Brain pericyte (primary cell): ENCODE results near the gene C1orf226.
"Not testable (repeated sequence)": the region's sequence is repeated elsewhere in the genome, so short reads cannot be mapped to it uniquely, and the experiment has no call there.

Source experiments
- DNase-seq: peaks from one replicate; pipeline ENCODE4 v3.0.0-alpha.2; 2012; ENCODE audit warnings: low read depth, low spot score

C1orf226 gene

DNA sequence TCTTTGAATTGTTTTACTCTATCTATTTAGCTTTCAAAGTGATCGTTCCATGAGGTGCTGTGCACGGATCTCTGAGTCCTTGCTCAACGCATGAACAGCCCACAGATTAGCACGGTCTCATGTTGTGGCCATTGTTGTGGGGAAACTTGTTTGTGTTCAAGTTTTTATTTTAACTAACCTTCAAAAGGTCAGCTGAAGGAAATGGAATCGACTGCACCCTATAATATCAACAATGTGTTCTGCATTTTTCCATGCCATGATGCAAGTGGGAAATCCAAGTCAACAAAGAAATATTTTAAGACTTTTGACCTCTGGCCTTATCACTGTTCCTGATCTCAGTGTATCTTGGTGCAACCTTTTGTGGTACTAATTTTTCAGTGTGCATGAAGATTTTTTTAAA is 24.3 kb downstream of the C1orf226 start:
- no peak for DNase-seq

DNA sequence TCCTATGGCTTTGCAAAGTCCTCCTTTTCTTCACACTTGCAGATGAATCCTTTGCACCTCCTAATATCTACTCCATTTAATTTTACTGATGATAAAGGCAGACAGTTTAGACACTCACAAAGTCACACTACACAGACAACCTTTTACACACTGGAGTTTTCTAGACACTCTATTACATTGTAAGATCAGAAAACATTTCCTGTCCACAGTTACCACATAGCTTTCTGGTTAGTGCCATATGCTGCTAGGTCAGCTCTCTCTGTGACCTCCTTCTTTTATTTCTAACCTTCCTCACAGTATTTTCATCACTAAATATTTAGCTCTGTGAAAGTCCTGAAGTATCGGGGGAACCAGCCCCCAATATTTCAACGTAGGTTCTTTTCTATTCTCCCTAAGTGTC is 25.3 kb downstream of the C1orf226 start:
- no peak for DNase-seq

- DNase-seq: no peak
These were observed 26.0 kb downstream of the C1orf226 start for GRCh38 chr1:162407539-162407938.

DNA sequence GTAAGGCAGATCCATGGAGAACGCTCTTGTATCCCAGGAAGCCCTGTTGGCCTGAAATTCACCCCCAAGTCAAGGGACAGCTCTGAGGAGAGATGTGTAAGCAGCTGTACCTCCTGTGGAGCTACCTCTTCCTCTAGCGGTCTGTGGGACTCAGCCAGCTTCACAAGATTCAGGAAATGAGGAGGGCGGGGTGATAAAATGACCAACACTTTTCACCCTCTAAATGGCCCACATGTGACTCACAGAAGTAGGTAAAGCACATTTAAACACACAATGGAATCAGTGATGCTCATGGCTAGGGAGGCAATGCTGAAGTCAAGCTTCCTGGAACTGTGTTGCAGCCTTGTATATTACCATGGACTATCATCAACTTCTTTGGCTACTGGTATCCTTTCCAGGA is 30.5 kb downstream of the C1orf226 start, which contains the start of gene SH2D1B:
Gene SH2D1B, minus strand, starts transcription at position 135 of the 400 bp plus-strand sequence. Its CDS starts 120 bp downstream, at position 15.
- no peak for DNase-seq

DNA sequence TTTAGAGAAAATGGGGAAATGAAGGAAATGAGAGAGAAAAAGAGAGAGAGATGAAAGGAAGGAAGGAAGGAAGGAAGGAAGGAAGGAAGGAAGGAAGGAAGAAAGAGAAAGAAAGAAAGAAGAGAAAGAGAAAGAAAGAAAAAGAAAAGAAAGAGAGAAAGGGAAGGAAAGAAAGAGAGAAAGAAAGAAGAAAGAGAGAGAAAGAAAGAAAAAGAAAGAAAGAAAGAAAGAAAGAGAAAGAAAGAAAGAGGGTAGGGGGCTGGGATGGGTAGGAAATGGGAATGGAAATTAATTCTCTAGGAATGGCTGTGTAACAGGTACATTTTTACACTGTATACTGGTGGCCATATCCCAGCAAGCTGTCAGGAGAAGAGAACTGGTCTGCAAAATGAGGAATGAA is 34.7 kb downstream of the C1orf226 start:
- DNase-seq: no peak

GRCh38 chr1:162416909-162417308 is 35.4 kb downstream of the C1orf226 start:
- DNase-seq: no peak

- no peak for DNase-seq
These were observed 36.1 kb downstream of the C1orf226 start for GRCh38 chr1:162417650-162418049.

- DNase-seq: not testable (repeated sequence)
These were observed 37.1 kb downstream of the C1orf226 start for GRCh38 chr1:162418584-162418983.

DNA sequence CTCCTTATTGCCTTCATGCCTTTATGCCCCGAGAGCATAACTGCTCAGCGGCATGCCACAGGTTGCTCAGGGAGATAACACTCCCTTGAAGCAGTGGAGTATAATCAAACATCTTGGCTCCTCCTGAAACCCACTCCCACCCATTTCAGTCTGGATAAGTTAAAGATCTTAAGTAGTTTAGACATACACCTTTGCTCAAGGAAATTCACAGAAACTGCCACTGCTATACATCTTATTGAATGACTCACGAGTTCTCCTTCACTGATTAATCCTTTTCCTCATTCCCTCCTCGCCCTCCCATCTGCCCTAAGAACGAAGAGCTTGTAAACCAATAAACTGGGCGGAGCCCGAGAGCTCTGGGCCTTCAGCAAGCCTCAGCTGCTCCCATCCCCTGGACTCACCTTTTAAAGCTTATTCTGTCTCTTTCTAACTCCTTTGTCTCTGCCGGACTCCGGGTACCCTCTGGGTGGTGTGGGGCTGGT is 38.0 kb downstream of the C1orf226 start:
- DNase-seq: not testable (repeated sequence)

- DNase-seq: no peak
These were observed 38.6 kb downstream of the C1orf226 start for GRCh38 chr1:162420120-162420519.

GRCh38 chr1:162421258-162422164 is 40.0 kb downstream of the C1orf226 start:
- DNase-seq: no peak

GRCh38 chr1:162422662-162423375 is 41.3 kb downstream of the C1orf226 start:
- no peak for DNase-seq

GRCh38 chr1:162430583-162430982 is 49.1 kb downstream of the C1orf226 start:
- DNase-seq: no peak

- DNase-seq: not testable (repeated sequence)
These were observed 51.6 kb downstream of the C1orf226 start for GRCh38 chr1:162432977-162433713.
